Trophoblast cell (in vitro differentiated cells and primary cell): ENCODE results near the gene GUCY1B1.

ENCODE experiments used
- DNase-seq, 2 donors: peaks; one replicate each; pipeline ENCODE4 v3.0.0-alpha.2; 2016
- H2AFZ ChIP-seq: 2 replicates; pipeline ENCODE4 v1.6.1; 2013; ENCODE audit warnings: low read length, moderate library complexity, mild to moderate bottlenecking; ENCODE audit not compliant: insufficient read depth, poor library complexity
- H2AK5ac ChIP-seq: 2 replicates; pipeline ENCODE4 v1.6.1; 2013; ENCODE audit warnings: mild to moderate bottlenecking, low read length
- H2BK120ac ChIP-seq: 2 replicates; pipeline ENCODE4 v1.6.1; 2013; ENCODE audit warnings: low read length, mild to moderate bottlenecking, moderate library complexity; ENCODE audit not compliant: insufficient read depth, poor library complexity
- H2BK12ac ChIP-seq: 2 replicates; pipeline ENCODE4 v1.6.1; 2013; ENCODE audit warnings: mild to moderate bottlenecking, low read length, moderate library complexity
- H2BK5ac ChIP-seq: 2 replicates; pipeline ENCODE4 v1.6.1; 2013; ENCODE audit warnings: low read length, low read depth, moderate library complexity, mild to moderate bottlenecking; ENCODE audit not compliant: poor library complexity
- H3K14ac ChIP-seq: 2 replicates; pipeline ENCODE4 v1.6.1; 2013; ENCODE audit warnings: mild to moderate bottlenecking, low read length
- H3K18ac ChIP-seq: 2 replicates; pipeline ENCODE4 v1.6.1; 2013; ENCODE audit warnings: mild to moderate bottlenecking, low read length
- H3K23ac ChIP-seq: 2 replicates; pipeline ENCODE4 v1.6.1; 2013; ENCODE audit warnings: low read length
- H3K27ac ChIP-seq: 2 replicates; pipeline ENCODE4 v1.5.1; 2013; ENCODE audit warnings: low read depth, mild to moderate bottlenecking, inconsistent platforms, low read length, moderate library complexity
- H3K27me3 ChIP-seq: 2 replicates; pipeline ENCODE4 v1.6.1; 2013; ENCODE audit warnings: inconsistent platforms, mild to moderate bottlenecking, low read length, moderate library complexity; ENCODE audit not compliant: insufficient read depth
- H3K36me3 ChIP-seq, 2 experiments: 1 replicate in 1 of 2; 2 replicates in 1 of 2; pipeline ENCODE4 v1.6.1; 2013; ENCODE audit warnings: low read length in 2 of 2, mild to moderate bottlenecking in 2 of 2, moderate library complexity in 1 of 2; ENCODE audit not compliant: insufficient read depth in 2 of 2, control insufficient read depth in 1 of 2
- H3K4ac ChIP-seq: 2 replicates; pipeline ENCODE4 v1.6.1; 2013; ENCODE audit warnings: low read depth, mild to moderate bottlenecking, low read length, moderate library complexity
- H3K4me1 ChIP-seq, 2 experiments: 1 replicate in 1 of 2; 2 replicates in 1 of 2; pipeline ENCODE4 v1.6.1; 2013; ENCODE audit warnings: low read length in 2 of 2, mild to moderate bottlenecking in 2 of 2, moderate library complexity in 1 of 2; ENCODE audit not compliant: insufficient read depth in 2 of 2, control insufficient read depth in 1 of 2
- H3K4me2 ChIP-seq: 2 replicates; pipeline ENCODE4 v1.6.1; 2013; ENCODE audit warnings: inconsistent platforms, mild to moderate bottlenecking, low read length, moderate library complexity
- H3K4me3 ChIP-seq: 2 replicates; pipeline ENCODE4 v1.5.1; 2013; ENCODE audit warnings: mild to moderate bottlenecking, low read depth, low read length, inconsistent platforms
- H3K79me1 ChIP-seq: one replicate; pipeline ENCODE4 v1.6.1; 2013; ENCODE audit warnings: low read length
- H3K79me2 ChIP-seq: 2 replicates; pipeline ENCODE4 v1.6.1; 2013; ENCODE audit warnings: low read length, mild to moderate bottlenecking; ENCODE audit not compliant: control insufficient read depth, insufficient read depth, poor library complexity
- H3K9ac ChIP-seq: 2 replicates; pipeline ENCODE4 v1.6.1; 2013; ENCODE audit warnings: mild to moderate bottlenecking, low read length
- H3K9me3 ChIP-seq: 2 replicates; pipeline ENCODE4 v1.6.1; 2013; ENCODE audit warnings: low read depth, mild to moderate bottlenecking, control low read depth, inconsistent platforms, low read length; ENCODE audit not compliant: insufficient read depth
- H4K12ac ChIP-seq: 2 replicates; pipeline ENCODE4 v1.6.1; 2013; ENCODE audit warnings: low read depth, mild to moderate bottlenecking, low read length, moderate library complexity
- H4K8ac ChIP-seq: 2 replicates; pipeline ENCODE4 v1.6.1; 2013; ENCODE audit warnings: low read depth, mild to moderate bottlenecking, low read length, moderate library complexity
- H4K91ac ChIP-seq: one replicate; pipeline ENCODE4 v1.6.1; 2013; ENCODE audit warnings: low read depth, mild to moderate bottlenecking, low read length, moderate library complexity
- WGBS: extraction: QIAGEN DNeasy Blood & Tissue Kit; methylation state at CpG from one replicate; pipeline ENCODE4 v1.1.7; 2013; ENCODE audit warnings: missing lambda C conversion rate; ENCODE audit not compliant: insufficient read length, insufficient coverage; ENCODE audit errors: extremely low coverage; 5-methylcytosine and 5-hydroxymethylcytosine counted together

Gene GUCY1B1

GRCh38 chr4:155842080-155842479 is 83.3 kb downstream of the GUCY1B1 start:
- Histone ChIP-seq H3K14ac (no peak overlapping the region), H3K27ac (no peak overlapping the region), H2BK120ac (no peak overlapping the region), H3K79me2 (no peaks in the 10 kb centered on the region), H3K9me3 (no peaks in the 10 kb centered on the region), H3K4me2 (no peak overlapping the region), H3K4ac (no peak overlapping the region), H3K27me3 (no peaks in the 10 kb centered on the region), H3K9ac (no peak overlapping the region), H3K4me3 (no peak overlapping the region), H3K4me1 (peaks cover 6 to 14% of the 10 kb centered on the region in 2 experiments), H4K12ac (no peak overlapping the region), H3K79me1 (peaks cover 2% of the 10 kb centered on the region), H2BK12ac (no peak overlapping the region), H3K18ac (no peak overlapping the region), H2AFZ (no peak overlapping the region), H4K8ac (no peak overlapping the region), H2AK5ac (no peak overlapping the region), H2BK5ac (no peak overlapping the region), H3K23ac (no peak overlapping the region), H3K36me3 (no peaks in the 10 kb centered on the region), H4K91ac (no peak overlapping the region)
- no peak for DNase-seq

GRCh38 chr4:155846929-155847328 is 88.1 kb downstream of the GUCY1B1 start:
- no peak overlapping the region for H3K9ac ChIP-seq
- H3K4me1 ChIP-seq = peaks cover 3 to 5% of the 10 kb centered on the region in 2 experiments
- no peaks in the 10 kb centered on the region for H3K36me3 ChIP-seq
- no peak overlapping the region for H3K4me2 ChIP-seq
- H3K4ac ChIP-seq = no peak overlapping the region
- H3K27ac ChIP-seq = no peak overlapping the region
- no peaks in the 10 kb centered on the region for H3K79me2 ChIP-seq
- DNase-seq = no peak
- H3K27me3 ChIP-seq = no peaks in the 10 kb centered on the region
- H2AFZ ChIP-seq = no peak overlapping the region
- no peak overlapping the region for H3K14ac ChIP-seq
- H3K79me1 ChIP-seq = peaks cover 2% of the 10 kb centered on the region
- H3K4me3 ChIP-seq = no peak overlapping the region
- no peaks in the 10 kb centered on the region for H3K9me3 ChIP-seq
- no peak overlapping the region for H2BK120ac ChIP-seq
- no peak overlapping the region for H3K23ac ChIP-seq
- H2BK5ac ChIP-seq = no peak overlapping the region
- H4K12ac ChIP-seq = no peak overlapping the region
- no peak overlapping the region for H4K91ac ChIP-seq
- no peak overlapping the region for H2BK12ac ChIP-seq
- H4K8ac ChIP-seq = no peak overlapping the region
- H3K18ac ChIP-seq = no peak overlapping the region
- H2AK5ac ChIP-seq = no peak overlapping the region

- Histone ChIP-seq H2AK5ac (no peak overlapping the region), H3K18ac (no peak overlapping the region), H3K79me1 (no peaks in the 10 kb centered on the region), H3K9me3 (no peaks in the 10 kb centered on the region), H3K79me2 (no peaks in the 10 kb centered on the region), H3K4me3 (no peak overlapping the region), H2BK120ac (no peak overlapping the region), H3K23ac (no peak overlapping the region), H4K91ac (no peak overlapping the region), H2BK12ac (no peak overlapping the region), H3K4ac (no peak overlapping the region), H3K4me2 (no peak overlapping the region), H3K36me3 (no peaks in the 10 kb centered on the region), H3K27ac (no peak overlapping the region), H4K8ac (no peak overlapping the region), H3K9ac (no peak overlapping the region), H3K4me1 (no peaks in the 10 kb centered on the region), H2BK5ac (no peak overlapping the region), H4K12ac (no peak overlapping the region), H3K27me3 (no peaks in the 10 kb centered on the region), H2AFZ (no peak overlapping the region), H3K14ac (no peak overlapping the region)
- DNase-seq = no peak
- WGBS = no CpG with 5 or more reads among the region's 4 CpGs
Observed at GRCh38 chr4:155849042-155849441, 90.2 kb downstream of the GUCY1B1 start.

GRCh38 chr4:155853189-155853588 is 94.4 kb downstream of the GUCY1B1 start:
- no peak overlapping the region for H4K91ac ChIP-seq
- H3K27me3 ChIP-seq = no peaks in the 10 kb centered on the region
- no peak overlapping the region for H3K4me3 ChIP-seq
- no peak overlapping the region for H2AK5ac ChIP-seq
- no peaks in the 10 kb centered on the region for H3K36me3 ChIP-seq
- no peak overlapping the region for H4K12ac ChIP-seq
- no peak overlapping the region for H2BK120ac ChIP-seq
- H3K14ac ChIP-seq = no peak overlapping the region
- WGBS = no CpG with 5 or more reads among the region's 3 CpGs
- DNase-seq = no peak
- no peak overlapping the region for H3K23ac ChIP-seq
- no peaks in the 10 kb centered on the region for H3K79me2 ChIP-seq
- H3K4me2 ChIP-seq = no peak overlapping the region
- no peaks in the 10 kb centered on the region for H3K9me3 ChIP-seq
- H2AFZ ChIP-seq = no peak overlapping the region
- H3K9ac ChIP-seq = no peak overlapping the region
- no peak overlapping the region for H3K27ac ChIP-seq
- no peak overlapping the region for H3K4ac ChIP-seq
- no peak overlapping the region for H4K8ac ChIP-seq
- peaks cover 3% of the 10 kb centered on the region for H3K79me1 ChIP-seq
- no peak overlapping the region for H3K18ac ChIP-seq
- no peak overlapping the region for H2BK12ac ChIP-seq
- no peak overlapping the region for H2BK5ac ChIP-seq
- no peaks in the 10 kb centered on the region for H3K4me1 ChIP-seq
